ENCODE data around the gene RDH13. TPM values are rescaled to one million over a fixed set of nuclear protein-coding genes. Genes with fewer than 3 reads are reported as not detected.

RDH13 gene
- total and polyA plus RNA-seq, 8 donors, result 13.1 to 124 (median 21.5) TPM

DNA sequence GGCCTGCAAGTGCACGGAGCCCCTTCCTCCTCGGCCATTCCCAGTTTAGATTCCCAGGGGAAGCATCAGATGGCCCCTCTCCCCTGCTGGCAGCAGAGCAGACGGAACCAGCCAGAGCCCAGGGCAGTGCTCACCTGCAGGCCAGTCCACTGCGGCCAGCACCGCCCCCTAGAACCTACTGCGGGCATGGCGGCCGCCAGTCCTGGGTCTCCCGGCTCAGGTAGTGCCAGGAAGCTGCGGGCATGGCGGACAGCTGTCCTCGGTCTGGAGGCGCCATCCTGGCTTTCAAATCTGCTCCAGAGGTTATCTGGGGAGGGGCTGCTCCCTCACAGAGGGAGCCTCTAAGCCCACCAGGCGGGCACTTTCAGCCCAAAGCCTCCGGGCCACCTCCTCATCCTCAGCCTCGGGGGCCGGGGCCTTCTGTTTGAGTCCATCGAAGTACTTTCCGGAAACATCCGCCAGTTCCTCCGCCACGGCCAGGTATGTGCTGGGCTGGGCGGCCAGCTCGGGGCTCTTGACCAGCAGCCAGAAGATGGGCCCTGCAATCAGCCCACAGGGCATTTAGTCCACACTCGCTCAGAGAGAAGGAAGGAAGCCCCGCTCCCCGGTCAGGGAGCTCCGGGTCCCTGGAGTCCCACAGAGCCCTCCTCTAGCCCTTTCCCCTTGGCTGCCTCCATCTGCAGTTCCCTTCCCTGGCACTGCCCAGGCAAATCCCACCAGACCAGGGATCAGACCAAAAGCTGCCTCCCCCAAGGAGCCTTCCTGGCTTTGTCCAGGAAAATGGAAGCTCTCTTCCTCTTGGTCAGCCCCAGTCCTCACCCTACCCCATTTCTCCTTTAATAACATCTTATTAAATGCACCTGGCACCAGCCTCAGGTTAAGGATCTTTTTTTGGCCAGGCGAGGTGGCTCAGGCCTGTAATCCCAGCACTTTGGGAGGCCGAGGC lies 17.9 kb downstream of the RDH13 start:
- DNase-seq, result no peak
- TF ChIP-seq EP300 (IDR thresholded peaks at IDR 0.05), result no peak
- TF ChIP-seq, protein P1, sequence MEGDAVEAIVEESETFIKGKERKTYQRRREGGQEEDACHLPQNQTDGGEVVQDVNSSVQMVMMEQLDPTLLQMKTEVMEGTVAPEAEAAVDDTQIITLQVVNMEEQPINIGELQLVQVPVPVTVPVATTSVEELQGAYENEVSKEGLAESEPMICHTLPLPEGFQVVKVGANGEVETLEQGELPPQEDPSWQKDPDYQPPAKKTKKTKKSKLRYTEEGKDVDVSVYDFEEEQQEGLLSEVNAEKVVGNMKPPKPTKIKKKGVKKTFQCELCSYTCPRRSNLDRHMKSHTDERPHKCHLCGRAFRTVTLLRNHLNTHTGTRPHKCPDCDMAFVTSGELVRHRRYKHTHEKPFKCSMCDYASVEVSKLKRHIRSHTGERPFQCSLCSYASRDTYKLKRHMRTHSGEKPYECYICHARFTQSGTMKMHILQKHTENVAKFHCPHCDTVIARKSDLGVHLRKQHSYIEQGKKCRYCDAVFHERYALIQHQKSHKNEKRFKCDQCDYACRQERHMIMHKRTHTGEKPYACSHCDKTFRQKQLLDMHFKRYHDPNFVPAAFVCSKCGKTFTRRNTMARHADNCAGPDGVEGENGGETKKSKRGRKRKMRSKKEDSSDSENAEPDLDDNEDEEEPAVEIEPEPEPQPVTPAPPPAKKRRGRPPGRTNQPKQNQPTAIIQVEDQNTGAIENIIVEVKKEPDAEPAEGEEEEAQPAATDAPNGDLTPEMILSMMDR (IDR thresholded peaks at IDR 0.05), result no peak
- peaks cover 46 to 95% (median 90%) of the 10 kb centered on the region in 4 donors for H3K36me3 ChIP-seq

DNA sequence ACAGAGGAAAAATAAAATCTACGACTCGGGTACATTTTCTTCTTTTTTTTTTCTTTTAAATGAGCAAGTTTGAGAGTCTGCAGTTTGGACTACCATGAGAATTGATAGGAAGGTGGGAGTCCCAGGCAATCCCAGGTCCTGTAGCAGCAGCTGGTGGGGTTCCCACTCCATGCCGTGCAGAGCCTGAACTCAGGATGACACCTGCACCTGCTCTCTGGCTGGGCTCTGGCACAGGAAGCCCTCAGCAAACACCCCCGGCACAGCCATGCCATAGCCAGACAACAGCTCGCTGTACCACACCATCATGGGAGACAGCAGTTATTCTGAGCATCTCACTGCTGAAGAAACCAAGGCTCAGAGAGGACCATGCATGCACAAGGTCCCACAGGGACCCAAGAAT lies 18.7 kb downstream of the RDH13 start:
- Histone ChIP-seq H3K4me3 (no peak overlapping the region), H3K27ac (no peak overlapping the region), H3K9me3 (no peaks in the 10 kb centered on the region), H3K4me1 (no peaks in the 10 kb centered on the region), H3K27me3 (no peaks in the 10 kb centered on the region), H3K36me3 (peaks cover 46 to 87% (median 83%) of the 10 kb centered on the region in 4 donors)
- TF ChIP-seq EP300 (IDR thresholded peaks at IDR 0.05) (no peak), POLR2A (IDR thresholded peaks at IDR 0.05) (no peak), POLR2AphosphoS5 (IDR thresholded peaks at IDR 0.05) (no peak)
- TF ChIP-seq, protein P1 (IDR thresholded peaks at IDR 0.05), result no peak
- 85 to 97% (median 92%) methylated on average over 5 of the region's 5 CpGs for WGBS, 5 donors
- DNase-seq, result no peak
- intact Hi-C loops (cut with DNase I; ENCODE audit: low total_unique reads), result no loop called here

More for the DNA sequence above, 17.9 kb downstream of the RDH13 start:
- 94 to 97% (median 96%) methylated on average over 23 to 30 of the region's 30 CpGs for WGBS, 5 donors
- Histone ChIP-seq H3K4me3 (no peak overlapping the region), H3K9me3 (no peaks in the 10 kb centered on the region), H3K27ac (no peak overlapping the region), H3K27me3 (no peaks in the 10 kb centered on the region), H3K4me1 (no peaks in the 10 kb centered on the region)
- intact Hi-C loops (cut with DNase I; ENCODE audit: low total_unique reads), result no loop called here

DNA sequence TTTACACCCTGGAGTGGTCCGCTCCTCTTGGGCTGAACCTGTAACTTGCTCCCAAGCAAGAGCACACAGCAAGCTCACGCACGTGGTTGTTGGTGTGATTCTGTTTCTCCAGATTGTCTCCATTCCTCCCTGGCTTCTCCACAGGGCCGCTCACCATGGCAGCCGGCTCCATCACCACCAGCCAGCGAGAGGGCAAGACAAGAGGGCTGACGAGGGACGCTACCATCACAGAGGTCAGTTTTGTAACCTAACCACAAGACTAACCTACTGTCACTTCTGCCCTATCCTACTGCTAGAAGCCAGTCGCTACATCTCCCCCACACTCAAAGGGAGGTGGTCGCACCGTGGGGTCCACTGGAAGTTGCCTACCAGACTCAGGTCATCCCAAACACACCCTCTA lies 20.3 kb downstream of the RDH13 start:
- H3K4me1 ChIP-seq, result no peaks in the 10 kb centered on the region
- no peaks in the 10 kb centered on the region for H3K9me3 ChIP-seq
- H3K4me3 ChIP-seq, result no peak overlapping the region
- peaks cover 32 to 71% (median 67%) of the 10 kb centered on the region in 4 donors for H3K36me3 ChIP-seq
- intact Hi-C loops (cut with DNase I; ENCODE audit: low total_unique reads), result no loop called here
- H3K27me3 ChIP-seq, result no peaks in the 10 kb centered on the region
- H3K27ac ChIP-seq, result no peak overlapping the region
- DNase-seq, result no peak
- TF ChIP-seq, protein P1 (IDR thresholded peaks at IDR 0.05), result no peak
- no peak for TF ChIP-seq POLR2A (IDR thresholded peaks at IDR 0.05)
- no peak for TF ChIP-seq EP300 (IDR thresholded peaks at IDR 0.05)
- TF ChIP-seq POLR2AphosphoS5 (IDR thresholded peaks at IDR 0.05), result no peak
- WGBS, 5 donors, result 71 to 90% (median 82%) methylated on average over 10 to 11 of the region's 11 CpGs

DNA sequence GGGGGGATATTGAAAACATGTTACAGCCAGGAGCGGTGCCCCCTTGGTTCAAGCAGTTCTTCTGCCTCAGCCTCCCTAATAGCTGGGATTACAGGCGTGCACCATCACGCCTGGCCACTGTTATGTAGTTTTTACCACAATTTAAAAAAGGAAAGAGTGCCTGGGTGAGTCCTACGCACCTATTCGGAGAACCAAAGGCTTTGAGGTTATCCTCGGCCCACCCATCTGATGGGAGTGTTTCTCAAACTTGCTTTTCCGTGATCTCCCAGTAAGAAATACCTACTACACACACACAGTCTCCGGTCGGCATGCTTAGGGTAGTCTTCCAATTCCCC lies 20.6 kb downstream of the RDH13 start:
- intact Hi-C loops (cut with DNase I; ENCODE audit: low total_unique reads), result no loop called here
- H3K27ac ChIP-seq, result no peak overlapping the region
- no peaks in the 10 kb centered on the region for H3K4me1 ChIP-seq
- TF ChIP-seq POLR2AphosphoS5 (IDR thresholded peaks at IDR 0.05) (no peak), POLR2A (IDR thresholded peaks at IDR 0.05) (no peak), EP300 (IDR thresholded peaks at IDR 0.05) (no peak)
- TF ChIP-seq, protein P1 (IDR thresholded peaks at IDR 0.05), result no peak
- no peaks in the 10 kb centered on the region for H3K27me3 ChIP-seq
- H3K4me3 ChIP-seq, result no peak overlapping the region
- no peaks in the 10 kb centered on the region for H3K9me3 ChIP-seq
- peaks cover 28 to 68% (median 63%) of the 10 kb centered on the region in 4 donors for H3K36me3 ChIP-seq
- WGBS, 5 donors, result 80 to 91% (median 88%) methylated on average over 9 of the region's 9 CpGs
- no peak for DNase-seq
